Stimulated activated CD4-positive, alpha-beta T cell treated with anti-CD3 and anti-CD28 coated beads, Interleukin-15, amount 100 ng/mL, for 24 hours (primary cell): ENCODE measurements around the gene UNG.
"Not testable (repeated sequence)": the region's sequence is repeated elsewhere in the genome, so short reads cannot be mapped to it uniquely, and the experiment has no call there.

Experiments
- DNase-seq: peaks from one replicate; pipeline ENCODE4 v3.0.0-alpha.2; 2020

UNG gene

GRCh38 chr12:109124878-109125648 is 27.7 kb downstream of the UNG start:
- no peak for DNase-seq

- no peak for DNase-seq
Observed at GRCh38 chr12:109125791-109126190, 28.4 kb downstream of the UNG start.

- DNase-seq, result no peak
Observed at GRCh38 chr12:109126784-109127183, 29.4 kb downstream of the UNG start.

- DNase-seq, result no peak
Observed at GRCh38 chr12:109127533-109128242, 30.3 kb downstream of the UNG start.

GRCh38 chr12:109130297-109131153 is 33.1 kb downstream of the UNG start:
- DNase-seq, result no peak

- no peak for DNase-seq
Observed at GRCh38 chr12:109131154-109132050, 34.0 kb downstream of the UNG start.

GRCh38 chr12:109134186-109134917 is 37.0 kb downstream of the UNG start:
- DNase-seq, result no peak

GRCh38 chr12:109137055-109137454 is 39.7 kb downstream of the UNG start:
- no peak for DNase-seq

GRCh38 chr12:109139360-109139759 is 42.0 kb downstream of the UNG start:
- no peak for DNase-seq

- no peak for DNase-seq
Observed at GRCh38 chr12:109139791-109140190, 42.4 kb downstream of the UNG start.

- no peak for DNase-seq
Observed at GRCh38 chr12:109140560-109140959, 43.2 kb downstream of the UNG start.

- DNase-seq, result no peak
Observed at GRCh38 chr12:109144224-109144623, 46.8 kb downstream of the UNG start.

- not testable (repeated sequence) for DNase-seq
Observed at GRCh38 chr12:109147126-109147525, 49.7 kb downstream of the UNG start.

- no peak for DNase-seq
Observed at GRCh38 chr12:109147954-109148353, 50.6 kb downstream of the UNG start.

- DNase-seq, result no peak
Observed at GRCh38 chr12:109150124-109150640, 52.8 kb downstream of the UNG start.

GRCh38 chr12:109151457-109151856 is 54.1 kb downstream of the UNG start:
- DNase-seq, result no peak

GRCh38 chr12:109153821-109154441 is 56.5 kb downstream of the UNG start:
- DNase-seq, result peak; percentile 7

- DNase-seq, result peak; percentile 87
Observed at GRCh38 chr12:109154451-109155438, 57.3 kb downstream of the UNG start.

- DNase-seq, result no peak
Observed at GRCh38 chr12:109156036-109156435, 58.6 kb downstream of the UNG start.

- DNase-seq, result no peak
Observed at GRCh38 chr12:109156586-109156985, 59.2 kb downstream of the UNG start.
